ENCODE measurements around the gene LDB2.

The LDB2 gene

GRCh38 chr4:16900325-16900724, 1.9 kb upstream of the LDB2 start:
- no peak for DNase-seq (ENCODE audit: low spot score)

GRCh38 chr4:16896881-16897750, 1.3 kb downstream of the LDB2 start:
- no peak for TF ChIP-seq CTCF (IDR thresholded peaks at IDR 0.05; ENCODE audit: extremely low read depth, insufficient read depth, missing control alignments)
- DNase-seq (ENCODE audit: low spot score), result no peak
- in situ Hi-C loops (cut with MboI; ENCODE audit: low pct_unique_long_range_greater_than_20kb, low sequenced_read_pairs, unreplicated experiment), result no loop called here

More at GRCh38 chr4:16900325-16900724, 1.9 kb upstream of the LDB2 start:
- in situ Hi-C loops (cut with MboI; ENCODE audit: low pct_unique_long_range_greater_than_20kb, low sequenced_read_pairs, unreplicated experiment), result no loop called here
- no peak for TF ChIP-seq CTCF (IDR thresholded peaks at IDR 0.05; ENCODE audit: extremely low read depth, insufficient read depth, missing control alignments)

- in situ Hi-C loops (cut with MboI; ENCODE audit: low pct_unique_long_range_greater_than_20kb, low sequenced_read_pairs, unreplicated experiment), result no loop called here
- no peak for DNase-seq (ENCODE audit: low spot score)
- no peak for TF ChIP-seq CTCF (IDR thresholded peaks at IDR 0.05; ENCODE audit: extremely low read depth, insufficient read depth, missing control alignments)
Measured at GRCh38 chr4:16894406-16894805, 4.0 kb downstream of the LDB2 start.

- DNase-seq (ENCODE audit: low spot score), result no peak
- in situ Hi-C loops (cut with MboI; ENCODE audit: low pct_unique_long_range_greater_than_20kb, low sequenced_read_pairs, unreplicated experiment), result no loop called here
- TF ChIP-seq CTCF (IDR thresholded peaks at IDR 0.05; ENCODE audit: extremely low read depth, insufficient read depth, missing control alignments), result no peak
Measured at GRCh38 chr4:16893141-16893651, 5.2 kb downstream of the LDB2 start.

- DNase-seq (ENCODE audit: low spot score), result no peak
- in situ Hi-C loops (cut with MboI; ENCODE audit: low pct_unique_long_range_greater_than_20kb, low sequenced_read_pairs, unreplicated experiment), result no loop called here
- TF ChIP-seq CTCF (IDR thresholded peaks at IDR 0.05; ENCODE audit: extremely low read depth, insufficient read depth, missing control alignments), result no peak
Measured at GRCh38 chr4:16890651-16891050, 7.8 kb downstream of the LDB2 start.

- in situ Hi-C loops (cut with MboI; ENCODE audit: low pct_unique_long_range_greater_than_20kb, low sequenced_read_pairs, unreplicated experiment), result no loop called here
- DNase-seq (ENCODE audit: low spot score), result no peak
- TF ChIP-seq CTCF (IDR thresholded peaks at IDR 0.05; ENCODE audit: extremely low read depth, insufficient read depth, missing control alignments), result no peak
Measured at GRCh38 chr4:16889945-16890344, 8.5 kb downstream of the LDB2 start.

Measured in GM13977 (cell line).